ENCODE results near the gene ITPKB. TPM values are rescaled to one million over a fixed set of nuclear protein-coding genes. Genes with fewer than 3 reads are reported as not detected.

Gene ITPKB
- total RNA-seq, 2 experiments from 2014 or later: 29.5 to 29.7 TPM

DNA sequence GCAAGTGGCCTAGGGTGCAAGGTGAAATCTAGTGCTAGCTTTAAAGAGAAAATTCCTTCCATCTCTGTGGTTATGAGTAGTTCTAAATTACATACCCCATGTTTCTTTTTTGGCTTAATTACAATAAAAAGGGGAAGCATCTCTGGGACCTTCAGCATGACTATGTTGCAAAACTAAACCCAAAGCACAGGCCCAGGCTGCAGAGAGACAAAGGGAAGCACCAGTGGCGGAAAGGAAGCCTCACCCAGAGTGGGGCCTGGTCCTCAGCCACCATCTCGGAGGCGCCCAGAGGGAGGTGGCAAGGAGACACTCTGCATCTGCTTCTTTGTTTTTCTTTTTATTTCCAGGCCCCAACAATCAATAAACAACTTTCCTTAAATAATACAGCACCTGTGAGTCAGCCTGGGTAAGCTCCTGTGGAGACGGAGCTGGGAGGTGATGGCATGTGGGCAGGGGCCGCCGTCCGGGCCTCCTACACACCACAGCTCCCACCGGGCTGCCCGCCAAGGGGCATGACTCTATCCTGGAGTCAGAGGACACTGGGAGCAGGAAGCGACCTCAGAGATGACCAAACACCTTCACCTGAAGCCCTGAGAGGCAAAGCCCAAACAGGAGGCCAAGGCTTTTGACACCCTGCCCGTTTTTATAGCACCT lies 21.7 kb downstream of the ITPKB start:
- ChIA-PET POLR2A (interaction anchor here (0.6 kb wide), 1 partner anchor 11 kb away, joined by 3 read pairs; no protein-coding TSS in a partner anchor), CTCF (no interaction called here)

- CTCF ChIA-PET: no interaction called here
- POLR2A ChIA-PET: no interaction called here
Measured at GRCh38 chr1:226716577-226716976, 22.5 kb downstream of the ITPKB start.

DNA sequence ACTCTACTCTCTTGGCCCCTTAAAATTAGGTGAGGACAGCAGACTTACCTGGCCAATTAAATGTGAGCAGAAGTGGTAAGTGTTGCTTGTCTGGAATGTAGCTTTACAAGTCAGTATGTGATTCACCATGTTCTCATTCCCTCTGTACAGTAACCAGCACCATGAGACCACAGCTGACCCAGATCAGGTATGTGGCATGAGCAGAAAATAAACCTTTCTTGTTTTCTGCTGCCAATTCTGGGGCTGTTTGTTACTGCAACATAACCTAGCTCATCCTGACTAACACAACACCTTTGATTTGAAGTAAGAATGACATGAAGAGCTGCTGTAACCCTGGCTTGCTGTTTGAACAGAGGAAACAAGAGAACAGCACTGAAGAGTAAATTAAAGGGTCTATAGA lies 24.9 kb downstream of the ITPKB start:
- POLR2A ChIA-PET: interaction anchor here (0.5 to 1.2 kb wide), 2 partner anchors 26 to 30 kb away, joined by 3 to 5 read pairs; no protein-coding TSS in a partner anchor
- CTCF ChIA-PET: interaction anchor here (0.8 to 1.2 kb wide), 2 partner anchors 10 to 22 kb away, joined by 3 read pairs; no protein-coding TSS in a partner anchor

- ChIA-PET CTCF (interaction anchor here (0.6 to 1.6 kb wide), 6 partner anchors 8 to 48 kb away, joined by 3 to 9 read pairs (median 4); no protein-coding TSS in a partner anchor), POLR2A (interaction anchor here (0.6 to 1.3 kb wide), 2 partner anchors 9 to 26 kb away, joined by 3 to 7 read pairs; partner anchors contain the start of gene ITPKB)
Measured at GRCh38 chr1:226712742-226713419, 26.2 kb downstream of the ITPKB start.

- CTCF ChIA-PET: interaction anchor here (0.7 to 1.6 kb wide), 7 partner anchors 8 to 69 kb away, joined by 3 to 9 read pairs (median 4); partner anchors contain the start of gene ITPKB
- POLR2A ChIA-PET: interaction anchor here (0.6 to 1.3 kb wide), 4 partner anchors 8 to 82 kb away, joined by 3 to 7 read pairs (median 4); partner anchors contain the start of gene ITPKB
Measured at GRCh38 chr1:226711976-226712741, 26.9 kb downstream of the ITPKB start.

DNA sequence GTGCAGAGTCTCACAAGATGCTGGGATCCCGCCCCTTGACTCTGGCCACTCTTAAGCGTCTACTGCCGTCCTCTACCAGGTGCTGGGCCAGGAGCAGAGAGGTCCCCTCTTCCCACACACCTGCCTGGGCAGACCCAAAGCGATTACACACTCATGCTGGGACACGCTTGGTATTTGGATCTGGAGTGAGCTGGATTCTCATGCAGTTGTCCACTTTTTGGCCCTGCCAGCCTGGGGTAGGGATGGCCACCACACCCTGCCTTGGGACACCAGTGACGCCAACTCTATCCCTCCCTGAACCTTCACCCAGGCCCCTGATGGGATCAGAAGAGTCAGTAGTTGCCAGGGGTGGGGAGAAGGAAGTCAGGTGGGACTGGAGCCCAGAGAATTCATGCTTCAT lies 28.6 kb downstream of the ITPKB start:
- ChIA-PET CTCF (interaction anchor here (1.2 to 1.6 kb wide), 2 partner anchors 29 to 77 kb away, joined by 3 read pairs; partner anchors contain the start of gene ITPKB), POLR2A (interaction anchor here (0.7 kb wide), 1 partner anchor 12 kb away, joined by 3 read pairs; no protein-coding TSS in a partner anchor)

DNA sequence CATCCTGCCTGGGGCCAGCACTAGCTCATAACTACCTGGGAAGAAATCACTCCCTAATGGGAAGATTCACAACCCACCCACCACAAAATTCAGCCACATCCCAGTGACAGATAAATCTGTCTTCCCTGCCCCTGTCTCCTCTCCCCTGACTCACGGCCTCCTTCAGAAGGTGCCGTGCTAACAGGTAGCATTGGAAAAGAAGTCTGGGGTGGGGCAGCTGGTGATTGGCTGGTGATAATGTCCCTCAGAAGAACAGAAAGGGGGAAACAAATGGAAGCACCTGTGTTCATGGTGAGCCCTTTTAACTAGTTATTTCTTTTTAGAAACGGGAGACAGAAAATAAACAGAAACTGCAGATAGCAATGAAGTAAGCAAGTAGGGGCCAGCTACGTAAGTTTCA lies 29.1 kb downstream of the ITPKB start:
- CTCF ChIA-PET: interaction anchor here (0.9 to 1.6 kb wide), 2 partner anchors 29 to 47 kb away, joined by 3 read pairs; partner anchors contain the start of gene ITPKB
- POLR2A ChIA-PET: no interaction called here

DNA sequence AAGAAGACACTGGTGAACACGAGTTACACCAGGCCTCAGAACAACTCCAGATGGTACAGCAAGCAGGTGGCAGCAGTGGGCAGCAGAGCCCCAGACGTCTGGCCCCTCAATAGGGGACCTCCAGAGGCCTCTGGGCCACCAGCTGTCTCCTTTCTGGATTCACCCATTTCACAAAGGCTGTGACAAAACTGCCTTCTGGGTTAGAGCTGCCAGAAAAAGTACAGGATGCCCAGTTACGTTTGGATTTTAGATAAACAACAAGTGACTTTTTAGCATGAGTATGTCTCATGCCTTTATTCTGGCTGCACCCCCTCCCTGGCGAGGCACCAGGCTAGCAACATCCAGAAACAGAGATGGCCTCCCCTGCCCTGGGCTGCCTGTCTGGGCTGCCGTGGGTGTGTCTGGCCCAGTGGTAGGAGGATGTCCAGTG lies 30.1 kb downstream of the ITPKB start:
- ChIA-PET POLR2A (no interaction called here), CTCF (interaction anchor here (0.9 to 1.8 kb wide), 6 partner anchors 17 to 46 kb away, joined by 3 to 6 read pairs (median 3); partner anchors contain the start of gene ITPKB)

GRCh38 chr1:226708342-226708780 lies 30.7 kb downstream of the ITPKB start:
- CTCF ChIA-PET: interaction anchor here (0.8 to 2.6 kb wide), 6 partner anchors 16 to 75 kb away, joined by 3 to 8 read pairs (median 3); no protein-coding TSS in a partner anchor
- POLR2A ChIA-PET: interaction anchor here (0.6 to 1.0 kb wide), 4 partner anchors 14 to 54 kb away, joined by 3 read pairs; no protein-coding TSS in a partner anchor

DNA sequence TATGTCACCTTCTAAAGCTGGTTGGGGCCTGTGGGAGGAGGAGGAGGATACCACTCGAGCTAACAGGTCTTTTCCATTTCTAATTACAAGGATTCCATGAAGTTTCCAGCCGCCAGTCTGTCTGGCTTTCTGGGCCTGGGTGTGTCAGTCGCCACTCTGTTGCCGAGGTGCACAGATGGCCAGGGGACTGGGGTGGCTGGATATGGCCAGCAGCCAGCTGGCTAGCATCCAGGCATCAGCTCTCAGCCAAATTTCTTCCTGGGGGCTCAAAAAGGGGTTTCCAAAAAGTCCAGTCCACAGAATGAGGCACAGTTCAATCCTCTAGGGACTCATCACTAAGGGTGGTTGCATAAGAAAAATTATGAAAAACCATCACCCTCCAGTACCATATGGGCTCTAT lies 32.4 kb downstream of the ITPKB start:
- ChIA-PET CTCF (interaction anchor here (1.3 to 2.6 kb wide), 4 partner anchors 16 to 80 kb away, joined by 3 to 8 read pairs (median 4); no protein-coding TSS in a partner anchor), POLR2A (no interaction called here)

GRCh38 chr1:226704169-226704937 lies 34.7 kb downstream of the ITPKB start:
- ChIA-PET POLR2A (interaction anchor here (0.6 to 2.0 kb wide), 4 partner anchors 8 to 32 kb away, joined by 3 to 4 read pairs (median 4); no protein-coding TSS in a partner anchor), CTCF (interaction anchor here (1.4 to 4.4 kb wide), 3 partner anchors 17 to 124 kb away, joined by 3 to 15 read pairs (median 5); no protein-coding TSS in a partner anchor)

- POLR2A ChIA-PET: interaction anchor here (0.8 to 2.0 kb wide), 6 partner anchors 16 to 236 kb away, joined by 3 to 4 read pairs (median 4); no protein-coding TSS in a partner anchor
- CTCF ChIA-PET: interaction anchor here (0.7 to 4.4 kb wide), 5 partner anchors 9 to 125 kb away, joined by 3 to 15 read pairs (median 5); no protein-coding TSS in a partner anchor
Measured at GRCh38 chr1:226702957-226703831, 35.9 kb downstream of the ITPKB start.

DNA sequence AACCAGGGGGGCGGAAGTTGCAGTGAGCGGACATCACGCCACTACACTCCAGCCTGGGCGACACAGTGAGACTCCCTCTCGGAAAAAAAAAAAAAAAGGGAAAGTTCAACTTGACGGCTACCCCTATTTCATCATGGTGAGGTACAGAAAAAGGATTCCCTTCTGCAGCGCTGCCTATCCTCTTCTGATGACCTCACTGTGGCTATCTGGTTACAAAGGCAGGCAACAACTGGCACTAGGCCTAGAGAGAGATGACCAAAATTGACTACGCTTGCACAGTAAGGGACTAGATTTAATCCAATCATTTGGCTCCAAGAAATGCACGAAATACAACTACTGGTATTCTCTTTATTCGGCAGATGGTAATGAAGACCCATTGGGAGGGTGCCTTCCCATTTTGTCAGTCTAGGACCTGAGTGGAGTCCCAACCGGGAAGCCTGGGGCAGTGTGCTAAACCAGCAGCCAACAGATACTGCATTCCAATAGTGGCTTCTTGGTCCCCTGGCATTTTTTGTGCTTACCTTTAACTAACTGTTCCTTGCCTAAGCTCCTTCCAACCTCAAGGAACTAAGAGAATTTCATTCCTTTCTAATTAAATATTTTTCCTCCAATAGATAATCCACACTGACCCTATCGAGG lies 36.6 kb downstream of the ITPKB start:
- ChIA-PET POLR2A (interaction anchor here (0.7 to 2.0 kb wide), 6 partner anchors 15 to 237 kb away, joined by 3 to 5 read pairs (median 4); no protein-coding TSS in a partner anchor), CTCF (interaction anchor here (1.3 to 4.4 kb wide), 4 partner anchors 10 to 126 kb away, joined by 3 to 15 read pairs (median 5); no protein-coding TSS in a partner anchor)

DNA sequence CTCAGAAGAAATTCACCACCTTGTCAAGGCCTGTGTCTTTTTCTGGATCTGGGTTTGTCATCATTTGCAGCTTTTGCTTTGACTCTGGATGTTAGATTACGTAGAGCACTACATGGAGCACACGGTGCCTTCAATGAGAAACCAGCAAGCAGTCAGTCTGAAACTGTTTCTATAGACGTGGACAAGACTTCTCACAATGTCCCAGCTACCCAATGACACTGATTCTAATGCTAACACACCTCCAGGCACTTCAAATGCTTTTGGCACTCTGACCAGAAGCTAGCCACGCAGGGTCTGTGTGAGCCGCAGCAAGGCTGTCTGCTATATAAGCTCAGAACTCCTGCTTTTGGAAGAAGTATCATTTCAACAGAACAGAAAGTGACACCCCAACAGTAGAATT lies 38.2 kb downstream of the ITPKB start:
- POLR2A ChIA-PET: no interaction called here
- CTCF ChIA-PET: interaction anchor here (0.8 to 4.4 kb wide), 3 partner anchors 13 to 29 kb away, joined by 3 to 15 read pairs (median 7); no protein-coding TSS in a partner anchor

- ChIA-PET POLR2A (no interaction called here), CTCF (no interaction called here)
Measured at GRCh38 chr1:226699166-226699565, 39.9 kb downstream of the ITPKB start.

GRCh38 chr1:226698659-226699058 lies 40.4 kb downstream of the ITPKB start:
- ChIA-PET POLR2A (no interaction called here), CTCF (interaction anchor here (1.1 to 1.2 kb wide), 2 partner anchors 14 to 38 kb away, joined by 3 read pairs; no protein-coding TSS in a partner anchor)

Data from activated CD8-positive, alpha-beta memory T cell treated with anti-CD3 and anti-CD28 coated beads for 36 hours (primary cell).